ENCODE results near the gene KDELR3. TPM values are rescaled to one million over a fixed set of nuclear protein-coding genes. Genes with fewer than 3 reads are reported as not detected.

The KDELR3 gene
- total and polyA plus RNA-seq, 10 of the 15 experiments (the other 5 are each of a cell fraction or from before 2014, with no cell fraction given): 0.15 to 0.98 (median 0.25) TPM; not detected in 1

- H3K27ac ChIP-seq (ENCODE audit: control insufficient read depth, insufficient read depth): no peak overlapping the region
- H4K20me1 ChIP-seq (ENCODE audit: control insufficient read depth, insufficient read depth): peaks cover 6% of the 10 kb centered on the region; the same call in 1 of the 2 replicates
- no peak overlapping the region for H2AFZ ChIP-seq (ENCODE audit: control insufficient read depth, low read depth, low read length)
- no peaks in the 10 kb centered on the region for H3K27me3 ChIP-seq (replicated peaks in 1 of 2; ENCODE audit: control insufficient read depth in 2 of 2, insufficient read depth in 2 of 2, low read length in 1 of 2)
- BruUV-seq (replicated peaks): no TSS peak
- H3K4me2 ChIP-seq (ENCODE audit: control insufficient read depth, insufficient read depth): no peak overlapping the region
- TF ChIP-seq LARP7 (IDR thresholded peaks at IDR 0.05) (no peak), E4F1 (IDR thresholded peaks at IDR 0.05; ENCODE audit: borderline replicate concordance, partially characterized antibody) (no peak), NKRF (conservative IDR thresholded peaks at IDR 0.05) (no peak), CBFB (IDR thresholded peaks at IDR 0.05; ENCODE audit: low read depth) (no peak), POLR2AphosphoS5 (IDR thresholded peaks at IDR 0.05; ENCODE audit: low read length) (no peak), RAD51 (IDR thresholded peaks at IDR 0.05) (no peak), CHD1 (IDR thresholded peaks at IDR 0.05; ENCODE audit: low read depth, low read length) (no peak), ZSCAN29 (IDR thresholded peaks at IDR 0.05) (no peak), TARDBP (IDR thresholded peaks at IDR 0.05; ENCODE audit: borderline replicate concordance) (no peak), MEF2A (IDR thresholded peaks at IDR 0.05; ENCODE audit: insufficient read depth, low read depth, low read length) (no peak), ASH2L (IDR thresholded peaks at IDR 0.05; ENCODE audit: borderline replicate concordance, low read depth) (no peak), JUND (IDR thresholded peaks at IDR 0.05; ENCODE audit: low read depth, low read length) (no peak)
- H3K4me3 ChIP-seq: no peak overlapping the region
- H3K79me2 ChIP-seq (ENCODE audit: control insufficient read depth, insufficient read depth, low read length): peaks cover 5% of the 10 kb centered on the region
- ATAC-seq: peak; percentile 26; the same call in 1 of the 3 replicates
- no peak for DNase-seq (ENCODE audit: low read depth, low spot score)
- ChIA-PET POLR2A (interaction anchor here (1.2 to 1.3 kb wide), 2 partner anchors 11 to 13 kb away, joined by 3 to 5 read pairs; no protein-coding TSS in a partner anchor), CTCF (interaction anchor here (1.9 kb wide), 1 partner anchor 19 kb away, joined by 5 read pairs; no protein-coding TSS in a partner anchor), RAD21 (ENCODE audit: unreplicated experiment) (no interaction called here), SMC1A (ENCODE audit: uncharacterized antibody, unreplicated experiment) (interaction anchor here (0.6 to 1.8 kb wide), 4 partner anchors 9 to 89 kb away, joined by 4 to 6 read pairs (median 4); no protein-coding TSS in a partner anchor)
- intact Hi-C loops (cut with micrococcal nuclease; ENCODE audit: unreplicated experiment): no loop called here
- H3K36me3 ChIP-seq (ENCODE audit: control insufficient read depth in 2 of 2, insufficient read depth in 2 of 2, low read length in 1 of 2): peaks cover 29 to 65% of the 10 kb centered on the region in 2 experiments
- no peak for FAIRE-seq
- in situ Hi-C loops (cut with MboI): no loop called here
- H3K9me3 ChIP-seq (replicated peaks; ENCODE audit: control insufficient read depth, insufficient read depth, low read length): no peaks in the 10 kb centered on the region
- no peaks in the 10 kb centered on the region for H3K4me1 ChIP-seq (ENCODE audit: control insufficient read depth, insufficient read depth, low read length)
- H3K9ac ChIP-seq (ENCODE audit: control insufficient read depth, insufficient read depth, low read length): no peak overlapping the region
- WGBS (ENCODE audit: insufficient coverage, insufficient replicate concordance, low lambda C conversion rate, missing lambda C conversion rate): 100% methylated on average over 1 of the region's 1 CpG
Measured at GRCh38 chr22:38490915-38491314, 23.0 kb downstream of the KDELR3 start.
